ENCODE data around the gene PI4K2A.
"Not testable (repeated sequence)": the region's sequence is repeated elsewhere in the genome, so short reads cannot be mapped to it uniquely, and the experiment has no call there.

DNA sequence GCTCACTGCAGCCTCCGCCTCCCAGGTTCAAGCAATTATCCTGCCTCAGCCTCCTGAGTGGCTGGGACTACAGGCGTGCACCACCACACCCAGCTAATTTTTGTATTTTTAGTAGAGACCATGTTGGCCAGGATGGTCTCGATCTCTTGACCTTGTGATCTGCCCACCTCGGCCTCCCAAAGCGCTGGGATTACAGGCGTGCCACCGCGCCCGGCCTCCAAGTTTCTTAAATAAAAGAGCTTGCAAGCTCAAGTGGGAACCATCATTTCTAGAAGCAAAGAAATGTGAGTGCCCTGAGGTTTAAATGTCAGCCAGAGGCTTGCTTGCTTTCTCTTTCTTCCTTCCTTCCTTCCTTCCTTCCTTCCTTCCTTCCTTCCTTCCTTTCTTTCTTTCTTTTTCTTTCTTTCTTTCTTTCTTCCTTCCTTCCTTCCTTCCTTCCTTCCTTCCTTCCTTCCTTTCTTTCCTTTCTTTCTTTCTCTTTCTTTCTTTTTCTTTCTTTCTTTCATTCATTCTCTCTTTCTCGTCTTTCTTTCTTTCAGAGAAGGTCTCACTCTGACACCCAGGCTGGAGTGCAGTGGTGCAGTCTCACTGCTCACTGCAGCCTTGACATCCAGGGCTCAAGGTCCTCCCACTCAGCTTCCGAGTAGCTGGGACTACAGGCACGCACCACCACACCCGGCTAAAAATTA lies 2.1 kb downstream of the PI4K2A start:
- TF ChIP-seq POLR2A (IDR thresholded peaks at IDR 0.05; ENCODE audit: low read length); GATA1 (IDR thresholded peaks at IDR 0.05; ENCODE audit: low read depth, low read length): not testable (repeated sequence)
